PC-9 (cell line): ENCODE measurements around the gene SERPINA10.

Source experiments
- EZH2 ChIP-seq: fragments of 200-600 bp; sonication (generic); IDR thresholded peaks from 2 replicates; pipeline ENCODE4 v1.8.0; 2017; ENCODE audit warnings: antibody characterized with exemption, low read depth
- TF ChIP-seq, protein P1 (sequence below): fragments of 200-600 bp; sonication (generic); conservative IDR thresholded peaks from 2 replicates; pipeline ENCODE4 v1.6.1; 2017; ENCODE audit warnings: mixed run types, antibody characterized with exemption, mild to moderate bottlenecking, moderate library complexity

DNA sequence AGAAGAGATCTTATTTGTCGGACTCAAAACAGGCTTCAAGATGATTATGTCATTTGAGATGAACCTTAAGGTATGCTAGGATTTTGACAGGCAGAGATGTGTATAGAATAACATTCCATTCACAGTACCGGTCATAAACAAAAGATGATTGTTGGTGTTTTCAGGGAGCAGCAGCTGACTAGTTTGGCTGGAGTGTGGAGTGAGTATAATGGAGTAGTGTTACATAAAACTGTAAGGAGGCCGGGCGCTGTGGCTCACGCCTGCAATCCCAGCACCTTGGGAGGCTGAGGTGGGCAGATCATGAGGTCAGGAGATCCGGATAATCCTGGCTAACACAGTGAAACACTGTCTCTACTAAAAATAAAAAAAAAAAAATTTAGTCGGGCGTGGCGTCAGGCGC, 23.9 kb downstream of the SERPINA10 start:
- TF ChIP-seq EZH2 = no peak
- TF ChIP-seq, protein P1, sequence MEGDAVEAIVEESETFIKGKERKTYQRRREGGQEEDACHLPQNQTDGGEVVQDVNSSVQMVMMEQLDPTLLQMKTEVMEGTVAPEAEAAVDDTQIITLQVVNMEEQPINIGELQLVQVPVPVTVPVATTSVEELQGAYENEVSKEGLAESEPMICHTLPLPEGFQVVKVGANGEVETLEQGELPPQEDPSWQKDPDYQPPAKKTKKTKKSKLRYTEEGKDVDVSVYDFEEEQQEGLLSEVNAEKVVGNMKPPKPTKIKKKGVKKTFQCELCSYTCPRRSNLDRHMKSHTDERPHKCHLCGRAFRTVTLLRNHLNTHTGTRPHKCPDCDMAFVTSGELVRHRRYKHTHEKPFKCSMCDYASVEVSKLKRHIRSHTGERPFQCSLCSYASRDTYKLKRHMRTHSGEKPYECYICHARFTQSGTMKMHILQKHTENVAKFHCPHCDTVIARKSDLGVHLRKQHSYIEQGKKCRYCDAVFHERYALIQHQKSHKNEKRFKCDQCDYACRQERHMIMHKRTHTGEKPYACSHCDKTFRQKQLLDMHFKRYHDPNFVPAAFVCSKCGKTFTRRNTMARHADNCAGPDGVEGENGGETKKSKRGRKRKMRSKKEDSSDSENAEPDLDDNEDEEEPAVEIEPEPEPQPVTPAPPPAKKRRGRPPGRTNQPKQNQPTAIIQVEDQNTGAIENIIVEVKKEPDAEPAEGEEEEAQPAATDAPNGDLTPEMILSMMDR = no peak
